H9 (cell line): ENCODE measurements around the gene OSBP2. TPM values are rescaled to one million over a fixed set of nuclear protein-coding genes. Genes with fewer than 3 reads are reported as not detected.

Source experiments
- DNase-seq: peaks from one replicate; pipeline ENCODE4 v3.0.0-alpha.2; 2017
- H2AFZ ChIP-seq: one replicate; pipeline ENCODE4 v1.6.1; 2013; ENCODE audit warnings: mild to moderate bottlenecking, low read length, control low read depth, moderate library complexity
- H2AK5ac ChIP-seq: 2 replicates; pipeline ENCODE4 v1.6.1; 2013; ENCODE audit warnings: low read length, control low read depth, mixed read lengths; ENCODE audit not compliant: insufficient read length
- H2BK120ac ChIP-seq: one replicate; pipeline ENCODE4 v1.6.1; 2013; ENCODE audit warnings: low read depth, mild to moderate bottlenecking, low read length, control low read depth, inconsistent platforms; ENCODE audit not compliant: poor library complexity, severe bottlenecking
- H2BK12ac ChIP-seq: 2 replicates; pipeline ENCODE4 v1.6.1; 2013; ENCODE audit warnings: low read length, control low read depth, mixed read lengths, low read depth; ENCODE audit not compliant: insufficient read length
- H2BK15ac ChIP-seq: 2 replicates; pipeline ENCODE4 v1.6.1; 2013; ENCODE audit warnings: low read depth, low read length, control low read depth
- H2BK20ac ChIP-seq: one replicate; pipeline ENCODE4 v1.6.1; 2013; ENCODE audit warnings: low read depth, mild to moderate bottlenecking, low read length, control low read depth, inconsistent platforms; ENCODE audit not compliant: poor library complexity, severe bottlenecking
- H2BK5ac ChIP-seq: 2 replicates; pipeline ENCODE4 v1.6.1; 2013; ENCODE audit warnings: low read length, control low read depth, mixed read lengths; ENCODE audit not compliant: insufficient read length
- H3K14ac ChIP-seq: 2 replicates; pipeline ENCODE4 v1.6.1; 2013; ENCODE audit warnings: low read length, control low read depth; ENCODE audit not compliant: insufficient read depth
- H3K18ac ChIP-seq: 2 replicates; pipeline ENCODE4 v1.6.1; 2013; ENCODE audit warnings: low read depth, mild to moderate bottlenecking, mixed read lengths, low read length, control low read depth; ENCODE audit not compliant: insufficient read length
- H3K23ac ChIP-seq: 2 replicates; pipeline ENCODE4 v1.6.1; 2013; ENCODE audit warnings: low read length, control low read depth, mixed read lengths, low read depth; ENCODE audit not compliant: insufficient read length
- H3K23me2 ChIP-seq: 2 replicates; pipeline ENCODE4 v1.6.1; 2013; ENCODE audit warnings: low read depth, mild to moderate bottlenecking, mixed read lengths, low read length, control low read depth; ENCODE audit not compliant: insufficient read length, poor library complexity, severe bottlenecking
- H3K27ac ChIP-seq: 2 replicates; pipeline ENCODE4 v1.5.1; 2013; ENCODE audit warnings: low read length, control low read depth, mixed read lengths, low read depth; ENCODE audit not compliant: insufficient read length
- H3K27me3 ChIP-seq: 2 replicates; pipeline ENCODE4 v1.6.1; 2013; ENCODE audit warnings: low read length, control low read depth, inconsistent platforms; ENCODE audit not compliant: insufficient read depth
- H3K4ac ChIP-seq: 2 replicates; pipeline ENCODE4 v1.6.1; 2013; ENCODE audit warnings: low read depth, mild to moderate bottlenecking, control low read depth, inconsistent platforms, low read length, moderate library complexity
- H3K4me1 ChIP-seq: 2 replicates; pipeline ENCODE4 v1.6.1; 2013; ENCODE audit warnings: low read length, control low read depth, inconsistent platforms; ENCODE audit not compliant: insufficient read depth
- H3K4me2 ChIP-seq: 2 replicates; pipeline ENCODE4 v1.6.1; 2013; ENCODE audit warnings: low read length, control low read depth, mixed read lengths; ENCODE audit not compliant: insufficient read length, insufficient read depth
- H3K56ac ChIP-seq: 2 replicates; pipeline ENCODE4 v1.6.1; 2013; ENCODE audit warnings: low read depth, mild to moderate bottlenecking, mixed read lengths, low read length, control low read depth; ENCODE audit not compliant: insufficient read length
- H3K79me1 ChIP-seq: 2 replicates; pipeline ENCODE4 v1.6.1; 2013; ENCODE audit warnings: low read depth, mild to moderate bottlenecking, moderate library complexity, low read length, control low read depth, inconsistent platforms; ENCODE audit not compliant: insufficient read depth, poor library complexity, severe bottlenecking
- H3K79me2 ChIP-seq: 2 replicates; pipeline ENCODE4 v1.6.1; 2013; ENCODE audit warnings: low read length, control low read depth, inconsistent platforms; ENCODE audit not compliant: insufficient read depth
- H3K9ac ChIP-seq: 2 replicates; pipeline ENCODE4 v1.6.1; 2013; ENCODE audit warnings: low read length, control low read depth, mixed read lengths; ENCODE audit not compliant: insufficient read length; ENCODE audit errors: extremely low read depth
- H3K9me3 ChIP-seq: one replicate; pipeline ENCODE4 v1.6.1; 2013; ENCODE audit warnings: low read depth, low read length, inconsistent platforms; ENCODE audit not compliant: control insufficient read depth
- H3T11ph ChIP-seq: one replicate; pipeline ENCODE4 v1.6.1; 2013; ENCODE audit warnings: mild to moderate bottlenecking, low read length, control low read depth, inconsistent platforms
- H4K20me1 ChIP-seq: one replicate; pipeline ENCODE4 v1.6.1; 2013; ENCODE audit not compliant: control insufficient read depth, insufficient read length, insufficient read depth
- H4K5ac ChIP-seq: 2 replicates; pipeline ENCODE4 v1.6.1; 2013; ENCODE audit warnings: low read depth, mild to moderate bottlenecking, mixed read lengths, low read length, control low read depth; ENCODE audit not compliant: insufficient read length
- H4K8ac ChIP-seq: replicated peaks from 2 replicates; pipeline ENCODE4 v1.6.1; 2013; ENCODE audit warnings: low read length, control low read depth, mixed read lengths, low read depth; ENCODE audit not compliant: insufficient read length
- H4K91ac ChIP-seq: 2 replicates; pipeline ENCODE4 v1.6.1; 2013; ENCODE audit warnings: low read depth, mild to moderate bottlenecking, moderate library complexity, mixed read lengths, low read length, control low read depth; ENCODE audit not compliant: insufficient read length
- H3K27ac Mint-ChIP-seq, 3 experiments: 2 replicates in 2 of 3; 3 replicates in 1 of 3; pipeline ENCODE4 v1.8.0; 2020 to 2021; ENCODE audit warnings: mixed read lengths in 3 of 3, mild to moderate bottlenecking in 1 of 3, moderate library complexity in 1 of 3
- H3K27me3 Mint-ChIP-seq: 2 replicates; pipeline ENCODE4 v1.8.0; 2021; ENCODE audit warnings: low read depth, mild to moderate bottlenecking, moderate library complexity, mixed read lengths
- H3K36me3 Mint-ChIP-seq, 3 experiments: 2 replicates in 2 of 3; 3 replicates in 1 of 3; pipeline ENCODE4 v1.8.0; 2020 to 2021; ENCODE audit warnings: low read depth in 3 of 3, mixed read lengths in 3 of 3; ENCODE audit not compliant: insufficient read depth in 1 of 3
- H3K4me1 Mint-ChIP-seq, 2 experiments: 2 replicates each; pipeline ENCODE4 v1.8.0; 2020; ENCODE audit warnings: mixed read lengths in 2 of 2
- H3K4me3 Mint-ChIP-seq, 2 experiments: 2 replicates in 1 of 2; 3 replicates in 1 of 2; pipeline ENCODE4 v1.8.0; 2020 to 2021; ENCODE audit warnings: mild to moderate bottlenecking in 2 of 2, mixed read lengths in 2 of 2, moderate library complexity in 1 of 2
- H3K9me3 Mint-ChIP-seq, 2 experiments: 2 replicates in 1 of 2; 3 replicates in 1 of 2; pipeline ENCODE4 v1.8.0; 2020; ENCODE audit warnings: mild to moderate bottlenecking in 2 of 2, mixed read lengths in 2 of 2, moderate library complexity in 1 of 2
- CTCF ChIP-seq: fragments of 200-600 bp; sonication (generic); conservative IDR thresholded peaks from 3 replicates; pipeline ENCODE4 v1.8.0; 2021; ENCODE audit warnings: antibody characterized with exemption, mild to moderate bottlenecking
- WGBS: extraction: QIAGEN DNeasy Blood & Tissue Kit; methylation state at CpG from one replicate; pipeline ENCODE4 v1.1.7; 2013; ENCODE audit warnings: missing lambda C conversion rate, low lambda C conversion rate, mixed read lengths; ENCODE audit not compliant: insufficient read length; ENCODE audit errors: extremely low coverage; 5-methylcytosine and 5-hydroxymethylcytosine counted together
- total RNA-seq: library from RNA; stranded (reverse); gene quantifications from 2 replicates; pipeline ENCODE4 v1.2.1, GENCODE V29; 2021

The OSBP2 gene
- total RNA-seq, 1 experiment from 2014 or later = 3.4 TPM

GRCh38 chr22:30880181-30880601, 185.5 kb downstream of the OSBP2 start:
- peaks cover 17 to 25% of the 10 kb centered on the region in 2 experiments for H3K4me1 Mint-ChIP-seq
- Histone ChIP-seq H3K4ac (no peak overlapping the region), H2BK120ac (no peak overlapping the region)

More at GRCh38 chr22:30880181-30880601, 185.5 kb downstream of the OSBP2 start:
- H3K9ac ChIP-seq = no peak overlapping the region
- no peak overlapping the region for H3K23ac ChIP-seq
- H3K27me3 ChIP-seq = no peaks in the 10 kb centered on the region
- no peak overlapping the region for H4K8ac ChIP-seq
- no peaks in the 10 kb centered on the region for H3K9me3 Mint-ChIP-seq
- H3K27ac ChIP-seq = no peak overlapping the region
- H4K20me1 ChIP-seq = no peaks in the 10 kb centered on the region
- no peaks in the 10 kb centered on the region for H3K79me2 ChIP-seq
- no peak overlapping the region for H2BK12ac ChIP-seq
- no peaks in the 10 kb centered on the region for H3K36me3 Mint-ChIP-seq
- no CpG with 5 or more reads among the region's 8 CpGs for WGBS
- no peak overlapping the region for H2BK15ac ChIP-seq
- no peak overlapping the region for H2AK5ac ChIP-seq
- H3T11ph ChIP-seq = no peak overlapping the region
- no peak overlapping the region for H3K14ac ChIP-seq
- no peak overlapping the region for H3K18ac ChIP-seq
- no peak overlapping the region for H4K91ac ChIP-seq
- no peak overlapping the region for H3K4me3 Mint-ChIP-seq
- H2BK20ac ChIP-seq = no peak overlapping the region
- H3K23me2 ChIP-seq = no peaks in the 10 kb centered on the region
- no peaks in the 10 kb centered on the region for H3K9me3 ChIP-seq
- H2AFZ ChIP-seq = no peak overlapping the region
- H3K79me1 ChIP-seq = no peaks in the 10 kb centered on the region
- no peaks in the 10 kb centered on the region for H3K4me1 ChIP-seq
- H3K27me3 Mint-ChIP-seq = no peaks in the 10 kb centered on the region; the same call in 1 of the 2 replicates
- no peak for TF ChIP-seq CTCF
- DNase-seq = no peak
- no peak overlapping the region for H2BK5ac ChIP-seq
- no peak overlapping the region for H3K56ac ChIP-seq
- H3K27ac Mint-ChIP-seq = no peak overlapping the region
- no peak overlapping the region for H3K4me2 ChIP-seq
- H4K5ac ChIP-seq = no peak overlapping the region
